HepG2 (cell line): ENCODE measurements around the gene PSMC5. TPM values are rescaled to one million over a fixed set of nuclear protein-coding genes. Genes with fewer than 3 reads are reported as not detected.

ENCODE experiments used
- ARNT2 ChIP-seq: sonication (generic); formaldehyde crosslinking; IDR thresholded peaks from 2 replicates; pipeline ENCODE4 v1.8.0; 2022; ENCODE audit warnings: mild to moderate bottlenecking, low read depth, missing genetic modification reagents, moderate library complexity
- KAT7 ChIP-seq: IDR thresholded peaks from 2 replicates; pipeline ENCODE4 v1.6.1; 2018; ENCODE audit warnings: borderline replicate concordance, missing compliant biosample characterization
- RBM39 ChIP-seq: fragments of 200-400 bp; formaldehyde crosslinking; IDR thresholded peaks from one replicate; pipeline ENCODE4 v1.6.1; 2018; ENCODE audit warnings: antibody characterized with exemption, mild to moderate bottlenecking, low read depth, low read length; ENCODE audit not compliant: poor library complexity, severe bottlenecking
- SMARCE1 ChIP-seq: fragments of 450-650 bp; IDR thresholded peaks from 2 replicates; pipeline ENCODE4 v1.6.1; 2017; ENCODE audit warnings: borderline replicate concordance
- ZNF343 ChIP-seq: sonication (generic); formaldehyde crosslinking; IDR thresholded peaks from 2 replicates; pipeline ENCODE4 v1.4.0; 2020; ENCODE audit warnings: mild to moderate bottlenecking, missing genetic modification reagents
- ZNF589 ChIP-seq: sonication (generic); formaldehyde crosslinking; conservative IDR thresholded peaks from 2 replicates; pipeline ENCODE4 v1.8.0; 2022; ENCODE audit warnings: mild to moderate bottlenecking, moderate library complexity, missing genetic modification reagents
- ZSCAN29 ChIP-seq: sonication (generic); formaldehyde crosslinking; conservative IDR thresholded peaks from 2 replicates; pipeline ENCODE4 v1.4.0; 2020; ENCODE audit warnings: mild to moderate bottlenecking, missing genetic modification reagents
- polyA plus RNA-seq, 8 experiments: library from polyadenylated mRNA; depleted of rRNA in 3 of 8; stranded (reverse) in 7 of 8; unstranded in 1 of 8; fragments of >200 nt; fragmentation: Illumina TruSeq in 4 of 8; extraction: Trizol in 4 of 8; gene quantifications; 2 replicates each; pipeline versions ENCODE4 v1.2.1 to v1.2.3, GENCODE V29; 2011 to 2016; ENCODE audit warnings: low read depth in 4 of 8, missing spikeins in 1 of 8, mixed read lengths in 1 of 8; ENCODE audit not compliant: insufficient read depth in 1 of 8
- total RNA-seq, 5 experiments: library from RNA; depleted of rRNA; stranded (reverse); fragments of >200 nt; fragmentation: Illumina TruSeq; extraction: Trizol; gene quantifications; 2 replicates each; pipeline ENCODE4 v1.2.3, GENCODE V29; 2016; ENCODE audit warnings: low read depth in 1 of 5
- TF ChIP-seq, protein P1 (sequence below): sonication (generic); formaldehyde crosslinking; IDR thresholded peaks from one replicate; pipeline ENCODE4 v1.5.1; 2020; ENCODE audit warnings: mild to moderate bottlenecking, missing genetic modification reagents; ENCODE audit errors: not compliant biosample characterization
- TF ChIP-seq, protein P2 (sequence below): sonication (generic); formaldehyde crosslinking; conservative IDR thresholded peaks from 2 replicates; pipeline ENCODE4 v1.4.0; 2020; ENCODE audit warnings: missing genetic modification reagents
- TF ChIP-seq, protein P3 (sequence below): sonication (generic); formaldehyde crosslinking; conservative IDR thresholded peaks from 2 replicates; pipeline ENCODE4 v1.4.0; 2020; ENCODE audit warnings: missing genetic modification reagents
- TF ChIP-seq, protein P4 (sequence below): sonication (generic); formaldehyde crosslinking; IDR thresholded peaks from 2 replicates; pipeline ENCODE4 v1.4.0; 2020; ENCODE audit warnings: missing genetic modification reagents
- TF ChIP-seq, protein P5 (sequence below): IDR thresholded peaks from 2 replicates; pipeline ENCODE4 v1.6.1; 2016; ENCODE audit warnings: missing biosample characterization, missing genetic modification reagents, low read depth

PSMC5 gene
- total and polyA plus RNA-seq, 2 of the 13 experiments (the other 11 are each of a cell fraction or from before 2014, with no cell fraction given) = 35.3 to 128 TPM

DNA sequence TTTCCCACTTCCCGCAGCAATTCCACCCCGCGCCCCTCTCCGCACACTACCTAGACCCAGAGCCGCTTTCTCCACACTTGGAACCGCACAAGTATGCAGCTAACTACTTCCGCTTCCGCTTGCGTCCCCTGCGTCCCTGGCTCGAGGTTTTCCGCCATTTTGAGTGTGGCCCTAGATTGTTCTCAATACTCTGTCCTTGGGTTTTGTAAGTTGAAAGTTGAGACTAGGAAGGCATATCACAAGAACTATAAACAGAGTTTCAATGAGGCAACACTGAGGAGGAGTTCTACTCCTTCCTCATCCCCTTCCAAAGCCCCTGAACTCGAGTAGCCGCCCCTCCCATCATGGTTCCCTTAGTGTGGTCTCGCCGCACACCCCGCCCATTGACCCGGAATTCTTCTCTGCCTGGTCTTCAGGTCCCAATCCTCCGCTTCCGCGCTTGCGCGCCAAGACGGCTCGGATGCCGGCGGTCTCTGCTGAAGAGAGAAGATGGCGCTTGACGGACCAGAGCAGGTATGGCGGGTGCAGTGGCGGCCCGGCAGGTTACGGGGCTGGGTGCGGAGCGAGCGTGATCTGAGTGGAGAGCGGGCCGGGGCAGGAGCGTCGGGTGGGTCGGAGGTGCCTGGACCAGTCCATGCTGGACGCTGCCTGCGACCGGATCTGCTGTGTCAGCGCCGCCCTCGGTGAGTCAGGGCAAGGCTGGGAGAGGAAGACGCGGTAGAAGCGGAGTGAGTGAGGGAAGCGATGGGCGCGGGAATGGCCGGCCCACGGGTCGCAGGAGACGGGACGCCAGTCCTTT, at the start of gene PSMC5, which contains the start of gene FTSJ3 (continued):
- TF ChIP-seq, protein P1, sequence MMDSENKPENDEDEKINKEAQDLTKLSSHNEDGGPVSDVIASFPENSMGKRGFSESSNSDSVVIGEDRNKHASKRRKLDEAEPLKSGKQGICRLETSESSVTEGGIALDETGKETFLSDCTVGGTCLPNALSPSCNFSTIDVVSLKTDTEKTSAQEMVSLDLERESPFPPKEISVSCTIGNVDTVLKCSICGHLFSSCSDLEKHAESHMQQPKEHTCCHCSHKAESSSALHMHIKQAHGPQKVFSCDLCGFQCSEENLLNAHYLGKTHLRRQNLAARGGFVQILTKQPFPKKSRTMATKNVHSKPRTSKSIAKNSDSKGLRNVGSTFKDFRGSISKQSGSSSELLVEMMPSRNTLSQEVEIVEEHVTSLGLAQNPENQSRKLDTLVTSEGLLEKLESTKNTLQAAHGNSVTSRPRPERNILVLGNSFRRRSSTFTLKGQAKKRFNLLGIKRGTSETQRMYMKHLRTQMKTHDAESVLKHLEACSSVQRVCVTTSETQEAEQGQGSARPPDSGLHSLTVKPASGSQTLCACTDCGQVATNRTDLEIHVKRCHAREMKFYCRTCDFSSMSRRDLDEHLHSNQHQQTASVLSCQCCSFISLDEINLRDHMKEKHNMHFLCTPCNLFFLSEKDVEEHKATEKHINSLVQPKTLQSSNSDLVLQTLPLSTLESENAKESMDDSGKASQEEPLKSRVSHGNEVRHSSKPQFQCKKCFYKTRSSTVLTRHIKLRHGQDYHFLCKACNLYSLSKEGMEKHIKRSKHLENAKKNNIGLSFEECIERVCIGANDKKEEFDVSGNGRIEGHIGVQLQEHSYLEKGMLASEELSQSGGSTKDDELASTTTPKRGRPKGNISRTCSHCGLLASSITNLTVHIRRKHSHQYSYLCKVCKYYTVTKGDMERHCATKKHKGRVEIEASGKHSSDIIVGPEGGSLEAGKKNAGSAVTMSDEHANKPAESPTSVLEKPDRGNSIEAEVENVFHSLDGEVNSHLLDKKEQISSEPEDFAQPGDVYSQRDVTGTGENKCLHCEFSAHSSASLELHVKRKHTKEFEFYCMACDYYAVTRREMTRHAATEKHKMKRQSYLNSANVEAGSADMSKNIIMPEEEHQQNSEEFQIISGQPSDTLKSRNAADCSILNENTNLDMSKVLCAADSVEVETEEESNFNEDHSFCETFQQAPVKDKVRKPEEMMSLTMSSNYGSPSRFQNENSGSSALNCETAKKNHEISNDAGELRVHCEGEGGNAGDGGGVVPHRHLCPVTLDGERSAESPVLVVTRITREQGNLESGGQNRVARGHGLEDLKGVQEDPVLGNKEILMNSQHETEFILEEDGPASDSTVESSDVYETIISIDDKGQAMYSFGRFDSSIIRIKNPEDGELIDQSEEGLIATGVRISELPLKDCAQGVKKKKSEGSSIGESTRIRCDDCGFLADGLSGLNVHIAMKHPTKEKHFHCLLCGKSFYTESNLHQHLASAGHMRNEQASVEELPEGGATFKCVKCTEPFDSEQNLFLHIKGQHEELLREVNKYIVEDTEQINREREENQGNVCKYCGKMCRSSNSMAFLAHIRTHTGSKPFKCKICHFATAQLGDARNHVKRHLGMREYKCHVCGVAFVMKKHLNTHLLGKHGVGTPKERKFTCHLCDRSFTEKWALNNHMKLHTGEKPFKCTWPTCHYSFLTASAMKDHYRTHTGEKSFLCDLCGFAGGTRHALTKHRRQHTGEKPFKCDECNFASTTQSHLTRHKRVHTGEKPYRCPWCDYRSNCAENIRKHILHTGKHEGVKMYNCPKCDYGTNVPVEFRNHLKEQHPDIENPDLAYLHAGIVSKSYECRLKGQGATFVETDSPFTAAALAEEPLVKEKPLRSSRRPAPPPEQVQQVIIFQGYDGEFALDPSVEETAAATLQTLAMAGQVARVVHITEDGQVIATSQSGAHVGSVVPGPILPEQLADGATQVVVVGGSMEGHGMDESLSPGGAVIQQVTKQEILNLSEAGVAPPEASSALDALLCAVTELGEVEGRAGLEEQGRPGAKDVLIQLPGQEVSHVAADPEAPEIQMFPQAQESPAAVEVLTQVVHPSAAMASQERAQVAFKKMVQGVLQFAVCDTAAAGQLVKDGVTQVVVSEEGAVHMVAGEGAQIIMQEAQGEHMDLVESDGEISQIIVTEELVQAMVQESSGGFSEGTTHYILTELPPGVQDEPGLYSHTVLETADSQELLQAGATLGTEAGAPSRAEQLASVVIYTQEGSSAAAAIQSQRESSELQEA (CRISPR knock-in tag) = peak; percentile 68
- TF ChIP-seq SMARCE1 (no peak), ZNF589 (CRISPR knock-in tag) (peak; percentile 48; the same call in 1 of the 2 replicates), ZNF343 (CRISPR knock-in tag) (peak; percentile 94), KAT7 (CRISPR knock-in tag) (peak; percentile 98), ZSCAN29 (CRISPR knock-in tag) (peak; percentile 96), RBM39 (peak; percentile 79), ARNT2 (peak; percentile 97)
- TF ChIP-seq, protein P2, sequence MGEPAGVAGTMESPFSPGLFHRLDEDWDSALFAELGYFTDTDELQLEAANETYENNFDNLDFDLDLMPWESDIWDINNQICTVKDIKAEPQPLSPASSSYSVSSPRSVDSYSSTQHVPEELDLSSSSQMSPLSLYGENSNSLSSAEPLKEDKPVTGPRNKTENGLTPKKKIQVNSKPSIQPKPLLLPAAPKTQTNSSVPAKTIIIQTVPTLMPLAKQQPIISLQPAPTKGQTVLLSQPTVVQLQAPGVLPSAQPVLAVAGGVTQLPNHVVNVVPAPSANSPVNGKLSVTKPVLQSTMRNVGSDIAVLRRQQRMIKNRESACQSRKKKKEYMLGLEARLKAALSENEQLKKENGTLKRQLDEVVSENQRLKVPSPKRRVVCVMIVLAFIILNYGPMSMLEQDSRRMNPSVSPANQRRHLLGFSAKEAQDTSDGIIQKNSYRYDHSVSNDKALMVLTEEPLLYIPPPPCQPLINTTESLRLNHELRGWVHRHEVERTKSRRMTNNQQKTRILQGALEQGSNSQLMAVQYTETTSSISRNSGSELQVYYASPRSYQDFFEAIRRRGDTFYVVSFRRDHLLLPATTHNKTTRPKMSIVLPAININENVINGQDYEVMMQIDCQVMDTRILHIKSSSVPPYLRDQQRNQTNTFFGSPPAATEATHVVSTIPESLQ = no peak; the same call in 1 of the 2 replicates
- TF ChIP-seq, protein P3, sequence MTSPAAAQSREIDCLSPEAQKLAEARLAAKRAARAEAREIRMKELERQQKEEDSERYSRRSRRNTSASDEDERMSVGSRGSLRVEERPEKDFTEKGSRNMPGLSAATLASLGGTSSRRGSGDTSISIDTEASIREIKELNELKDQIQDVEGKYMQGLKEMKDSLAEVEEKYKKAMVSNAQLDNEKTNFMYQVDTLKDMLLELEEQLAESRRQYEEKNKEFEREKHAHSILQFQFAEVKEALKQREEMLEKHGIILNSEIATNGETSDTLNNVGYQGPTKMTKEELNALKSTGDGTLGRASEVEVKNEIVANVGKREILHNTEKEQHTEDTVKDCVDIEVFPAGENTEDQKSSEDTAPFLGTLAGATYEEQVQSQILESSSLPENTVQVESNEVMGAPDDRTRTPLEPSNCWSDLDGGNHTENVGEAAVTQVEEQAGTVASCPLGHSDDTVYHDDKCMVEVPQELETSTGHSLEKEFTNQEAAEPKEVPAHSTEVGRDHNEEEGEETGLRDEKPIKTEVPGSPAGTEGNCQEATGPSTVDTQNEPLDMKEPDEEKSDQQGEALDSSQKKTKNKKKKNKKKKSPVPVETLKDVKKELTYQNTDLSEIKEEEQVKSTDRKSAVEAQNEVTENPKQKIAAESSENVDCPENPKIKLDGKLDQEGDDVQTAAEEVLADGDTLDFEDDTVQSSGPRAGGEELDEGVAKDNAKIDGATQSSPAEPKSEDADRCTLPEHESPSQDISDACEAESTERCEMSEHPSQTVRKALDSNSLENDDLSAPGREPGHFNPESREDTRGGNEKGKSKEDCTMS (CRISPR knock-in tag) = no peak
- TF ChIP-seq, protein P4, sequence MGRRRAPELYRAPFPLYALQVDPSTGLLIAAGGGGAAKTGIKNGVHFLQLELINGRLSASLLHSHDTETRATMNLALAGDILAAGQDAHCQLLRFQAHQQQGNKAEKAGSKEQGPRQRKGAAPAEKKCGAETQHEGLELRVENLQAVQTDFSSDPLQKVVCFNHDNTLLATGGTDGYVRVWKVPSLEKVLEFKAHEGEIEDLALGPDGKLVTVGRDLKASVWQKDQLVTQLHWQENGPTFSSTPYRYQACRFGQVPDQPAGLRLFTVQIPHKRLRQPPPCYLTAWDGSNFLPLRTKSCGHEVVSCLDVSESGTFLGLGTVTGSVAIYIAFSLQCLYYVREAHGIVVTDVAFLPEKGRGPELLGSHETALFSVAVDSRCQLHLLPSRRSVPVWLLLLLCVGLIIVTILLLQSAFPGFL = no peak
- TF ChIP-seq, protein P5, sequence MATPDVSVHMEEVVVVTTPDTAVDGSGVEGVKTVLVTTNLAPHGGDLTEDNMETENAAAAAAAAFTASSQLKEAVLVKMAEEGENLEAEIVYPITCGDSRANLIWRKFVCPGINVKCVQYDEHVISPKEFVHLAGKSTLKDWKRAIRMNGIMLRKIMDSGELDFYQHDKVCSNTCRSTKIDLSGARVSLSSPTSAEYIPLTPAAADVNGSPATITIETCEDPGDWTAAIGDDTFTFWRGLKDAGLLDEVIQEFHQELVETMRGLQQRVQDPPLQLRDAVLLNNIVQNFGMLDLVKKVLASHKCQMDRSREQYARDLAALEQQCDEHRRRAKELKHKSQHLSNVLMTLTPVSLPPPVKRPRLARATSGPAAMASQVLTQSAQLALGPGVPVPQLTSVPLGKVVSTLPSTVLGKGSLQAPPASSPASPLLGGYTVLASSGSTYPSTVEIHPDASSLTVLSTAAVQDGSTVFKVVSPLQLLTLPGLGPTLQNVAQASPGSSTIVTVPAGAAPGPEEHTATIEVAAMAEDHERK = peak; percentile 100
